DND-41 (cell line): ENCODE results near the gene CGB5.

Experiments
- ATAC-seq: fragments of 200-7000 bp; cut with Tn5 transposase; 3 replicates; pipeline ENCODE4 v1.9.1; 2021; ENCODE audit warnings: low read depth; ENCODE audit not compliant: insufficient read depth
- DNase-seq: peaks from one replicate; pipeline ENCODE4 v3.0.0-alpha.2; 2020
- H2AFZ ChIP-seq: 2 replicates; pipeline ENCODE4 v1.6.0; 2012; ENCODE audit warnings: low read depth, low read length
- H3K27ac ChIP-seq: 2 replicates; pipeline ENCODE4 v1.5.1; 2012; ENCODE audit warnings: low read length, inconsistent platforms
- H3K27me3 ChIP-seq: fragments of 200-600 bp; sonication (generic); 2 replicates; pipeline ENCODE4 v1.6.0; 2012; ENCODE audit warnings: low read length, mild to moderate bottlenecking, inconsistent platforms; ENCODE audit not compliant: insufficient read depth, poor library complexity
- H3K36me3 ChIP-seq: 2 replicates; pipeline ENCODE4 v1.5.1; 2012; ENCODE audit warnings: low read length, inconsistent platforms; ENCODE audit not compliant: insufficient read depth
- H3K4me1 ChIP-seq: 2 replicates; pipeline ENCODE4 v1.5.1; 2012; ENCODE audit warnings: mild to moderate bottlenecking, low read length; ENCODE audit not compliant: insufficient read depth
- H3K4me2 ChIP-seq: 2 replicates; pipeline ENCODE4 v1.6.0; 2012; ENCODE audit warnings: mild to moderate bottlenecking, moderate library complexity, low read length, inconsistent platforms; ENCODE audit not compliant: insufficient read depth
- H3K4me3 ChIP-seq, 2 experiments: fragments of 200-600 bp in 1 of 2; shearing (Covaris generic) in 1 of 2; 2 replicates each; pipeline ENCODE4 v1.5.1; 2012 to 2016; ENCODE audit warnings: inconsistent platforms in 2 of 2, low read length in 2 of 2, mild to moderate bottlenecking in 2 of 2, low read depth in 1 of 2, moderate library complexity in 1 of 2
- H3K79me2 ChIP-seq: 2 replicates; pipeline ENCODE4 v1.6.0; 2012; ENCODE audit warnings: low read length, inconsistent platforms; ENCODE audit not compliant: insufficient read depth
- H3K9ac ChIP-seq: 2 replicates; pipeline ENCODE4 v1.6.0; 2012; ENCODE audit warnings: low read depth, mild to moderate bottlenecking, inconsistent platforms, low read length, moderate library complexity
- H3K9me3 ChIP-seq: 2 replicates; pipeline ENCODE4 v1.5.1; 2012; ENCODE audit warnings: low read length, moderate library complexity, mild to moderate bottlenecking, inconsistent platforms; ENCODE audit not compliant: insufficient read depth, severe bottlenecking
- H4K20me1 ChIP-seq: 2 replicates; pipeline ENCODE4 v1.6.0; 2012; ENCODE audit warnings: low read length; ENCODE audit not compliant: insufficient read depth
- EZH2 ChIP-seq: IDR thresholded peaks from 3 replicates; pipeline ENCODE4 v1.6.1; 2012; ENCODE audit warnings: borderline replicate concordance, low read depth, mild to moderate bottlenecking, moderate library complexity, low read length, inconsistent platforms; ENCODE audit not compliant: severe bottlenecking
- TF ChIP-seq, protein P1 (sequence below): IDR thresholded peaks from 2 replicates; pipeline ENCODE4 v1.5.1; 2012; ENCODE audit warnings: borderline replicate concordance, low read length, moderate library complexity, mild to moderate bottlenecking; ENCODE audit not compliant: poor library complexity, severe bottlenecking; ENCODE audit errors: extremely low read depth

The CGB5 gene

GRCh38 chr19:49019242-49019932 is 24.3 kb upstream of the CGB5 start:
- ATAC-seq (peak; percentile 21; the same call in 1 of the 3 replicates), DNase-seq (peak; percentile 25)
- no peak overlapping the region for H3K4me2 ChIP-seq
- peaks cover 22% of the 10 kb centered on the region for H3K36me3 ChIP-seq
- H3K27ac ChIP-seq, result no peak overlapping the region
- H3K27me3 ChIP-seq, result peaks cover 3% of the 10 kb centered on the region
- H3K4me3 ChIP-seq, result no peak overlapping the region
- H4K20me1 ChIP-seq, result peaks cover 4% of the 10 kb centered on the region; the same call in 1 of the 2 replicates
- H3K9ac ChIP-seq, result no peak overlapping the region
- no peaks in the 10 kb centered on the region for H3K79me2 ChIP-seq
- H2AFZ ChIP-seq, result no peak overlapping the region
- TF ChIP-seq EZH2, result no peak
- TF ChIP-seq, protein P1, sequence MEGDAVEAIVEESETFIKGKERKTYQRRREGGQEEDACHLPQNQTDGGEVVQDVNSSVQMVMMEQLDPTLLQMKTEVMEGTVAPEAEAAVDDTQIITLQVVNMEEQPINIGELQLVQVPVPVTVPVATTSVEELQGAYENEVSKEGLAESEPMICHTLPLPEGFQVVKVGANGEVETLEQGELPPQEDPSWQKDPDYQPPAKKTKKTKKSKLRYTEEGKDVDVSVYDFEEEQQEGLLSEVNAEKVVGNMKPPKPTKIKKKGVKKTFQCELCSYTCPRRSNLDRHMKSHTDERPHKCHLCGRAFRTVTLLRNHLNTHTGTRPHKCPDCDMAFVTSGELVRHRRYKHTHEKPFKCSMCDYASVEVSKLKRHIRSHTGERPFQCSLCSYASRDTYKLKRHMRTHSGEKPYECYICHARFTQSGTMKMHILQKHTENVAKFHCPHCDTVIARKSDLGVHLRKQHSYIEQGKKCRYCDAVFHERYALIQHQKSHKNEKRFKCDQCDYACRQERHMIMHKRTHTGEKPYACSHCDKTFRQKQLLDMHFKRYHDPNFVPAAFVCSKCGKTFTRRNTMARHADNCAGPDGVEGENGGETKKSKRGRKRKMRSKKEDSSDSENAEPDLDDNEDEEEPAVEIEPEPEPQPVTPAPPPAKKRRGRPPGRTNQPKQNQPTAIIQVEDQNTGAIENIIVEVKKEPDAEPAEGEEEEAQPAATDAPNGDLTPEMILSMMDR, result peak; percentile 21
- no peaks in the 10 kb centered on the region for H3K9me3 ChIP-seq
- peaks cover 3% of the 10 kb centered on the region; the same call in 1 of the 2 replicates for H3K4me1 ChIP-seq

DNA sequence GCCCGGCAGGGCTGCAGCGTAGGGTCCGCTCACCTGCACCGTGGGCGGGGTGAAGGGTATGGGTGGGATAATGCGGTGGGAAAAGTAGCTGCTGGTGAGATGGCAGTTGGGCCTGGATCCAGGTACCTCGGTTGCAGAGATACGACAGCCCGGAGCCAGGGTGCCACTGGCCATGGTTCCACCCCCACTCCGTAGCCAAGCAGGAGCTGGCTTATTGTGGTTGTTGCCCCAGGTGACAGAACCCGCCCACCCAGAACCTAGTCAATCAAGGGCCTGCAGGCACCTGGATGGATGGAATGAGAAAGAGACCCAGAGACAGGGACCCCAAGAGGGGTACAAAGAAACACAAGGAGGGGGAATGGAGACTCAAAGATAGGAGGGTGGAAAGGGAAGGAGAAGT is 23.3 kb upstream of the CGB5 start:
- TF ChIP-seq, protein P1, result no peak
- no peak for TF ChIP-seq EZH2
- Histone ChIP-seq H3K4me2 (no peak overlapping the region), H4K20me1 (peaks cover 4% of the 10 kb centered on the region; the same call in 1 of the 2 replicates), H2AFZ (no peak overlapping the region), H3K4me3 (no peak overlapping the region), H3K27me3 (peaks cover 3% of the 10 kb centered on the region), H3K79me2 (no peaks in the 10 kb centered on the region), H3K36me3 (peaks cover 13% of the 10 kb centered on the region), H3K9ac (no peak overlapping the region), H3K4me1 (peaks cover 3% of the 10 kb centered on the region; the same call in 1 of the 2 replicates), H3K27ac (no peak overlapping the region), H3K9me3 (no peaks in the 10 kb centered on the region)
- no peak for ATAC-seq
- DNase-seq, result no peak

GRCh38 chr19:49020931-49021895 is 22.4 kb upstream of the CGB5 start:
- H3K79me2 ChIP-seq, result no peaks in the 10 kb centered on the region
- H4K20me1 ChIP-seq, result peaks cover 2% of the 10 kb centered on the region; the same call in 1 of the 2 replicates
- DNase-seq (no peak), ATAC-seq (0 out of 3 replicates have a peak, but pooled peaks have one; percentile 13)
- peaks cover 4% of the 10 kb centered on the region for H3K36me3 ChIP-seq
- no peak for TF ChIP-seq EZH2
- TF ChIP-seq, protein P1, result no peak
- no peak overlapping the region for H3K4me2 ChIP-seq
- H3K27ac ChIP-seq, result no peak overlapping the region
- H3K4me1 ChIP-seq, result peaks cover 3% of the 10 kb centered on the region; the same call in 1 of the 2 replicates
- no peaks in the 10 kb centered on the region for H3K9me3 ChIP-seq
- no peak overlapping the region for H3K4me3 ChIP-seq
- no peak overlapping the region for H3K9ac ChIP-seq
- peaks cover 3% of the 10 kb centered on the region for H3K27me3 ChIP-seq
- no peak overlapping the region for H2AFZ ChIP-seq
